DOHH2 (cell line): ENCODE results near the gene EXOC7.

ENCODE experiments used
- CTCF ChIP-seq: fragments of 200-600 bp; sonication (generic); IDR thresholded peaks from one replicate; pipeline ENCODE4 v1.5.1; 2014; ENCODE audit warnings: antibody characterized with exemption, mild to moderate bottlenecking, low read depth, low read length; ENCODE audit not compliant: poor library complexity, severe bottlenecking
- EZH2phosphoT487 ChIP-seq: fragments of 200-600 bp; sonication (generic); IDR thresholded peaks from 2 replicates; pipeline ENCODE4 v1.6.1; 2017; ENCODE audit warnings: borderline replicate concordance, mild to moderate bottlenecking, antibody characterized with exemption, low read length, moderate library complexity, mixed read lengths

- TF ChIP-seq EZH2phosphoT487: no peak
- no peak for TF ChIP-seq CTCF
Observed at GRCh38 chr17:76082326-76083251, 21.0 kb downstream of the EXOC7 start.
